GM12892 (cell line): ENCODE data around the gene ADAM8.
"Not testable (repeated sequence)": the region's sequence is repeated elsewhere in the genome, so short reads cannot be mapped to it uniquely, and the experiment has no call there.

Source experiments
- DNase-seq: peaks from one replicate; pipeline ENCODE4 v3.0.0; 2011; ENCODE audit not compliant: insufficient read length
- FAIRE-seq: peaks from 2 replicates; lab custom pipeline; 2011; peaks lifted over from hg19 to GRCh38; lab: Jason Lieb, UNC
- POLR2A ChIP-seq: IDR thresholded peaks from 2 replicates; pipeline ENCODE4 v1.6.1; 2011; ENCODE audit warnings: low read depth, low read length, control low read depth
- POLR2AphosphoS5 ChIP-seq: IDR thresholded peaks from 2 replicates; pipeline ENCODE4 v1.6.1; 2011; ENCODE audit warnings: low read depth, low read length, control low read depth
- TAF1 ChIP-seq: IDR thresholded peaks from 2 replicates; pipeline ENCODE4 v1.6.1; 2011; ENCODE audit warnings: low read depth, mild to moderate bottlenecking, control low read depth, low read length, borderline replicate concordance

Gene ADAM8

DNA sequence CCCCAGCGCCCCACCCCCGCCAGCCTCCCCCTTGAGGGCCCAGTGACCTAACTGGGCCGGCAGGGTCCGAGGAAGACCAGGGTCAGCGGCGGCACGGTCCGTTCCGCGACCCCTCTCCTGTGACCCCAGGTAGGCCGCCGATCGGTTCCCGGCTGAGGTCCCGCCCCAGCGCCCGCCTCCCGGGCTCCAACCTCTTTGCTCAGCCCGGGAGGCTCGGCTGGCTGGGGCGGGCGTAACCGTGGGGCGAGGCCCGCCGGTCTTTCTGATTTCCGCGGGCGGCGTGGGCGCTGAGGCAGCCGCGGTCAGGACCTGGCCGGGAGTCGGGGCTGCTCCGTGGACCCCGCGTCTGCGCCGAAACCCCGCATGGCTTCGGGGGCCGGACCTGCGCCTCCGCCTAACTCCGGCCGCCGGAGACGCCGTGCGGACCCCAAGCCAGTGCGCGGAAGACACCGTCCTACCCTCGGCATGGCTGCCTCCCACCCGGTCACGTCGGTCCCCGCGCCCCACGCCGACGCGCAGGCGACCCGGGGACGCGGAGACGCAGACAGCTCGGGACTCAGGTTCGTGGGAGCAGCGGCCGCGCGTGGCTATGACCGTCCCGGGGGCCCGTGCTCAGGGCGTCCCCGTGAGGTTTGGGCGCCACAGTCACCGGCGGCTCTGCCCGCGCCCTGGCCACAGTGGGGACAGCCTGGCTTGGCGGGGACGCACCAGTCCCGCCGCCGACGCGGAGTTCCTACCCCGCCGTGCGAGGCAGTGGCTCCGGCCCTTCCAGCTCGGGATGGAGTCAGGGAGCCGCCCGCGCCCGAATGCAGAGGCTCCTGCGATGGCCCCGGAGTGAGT, 40.0 kb downstream of the ADAM8 start:
- DNase-seq: no peak
- TF ChIP-seq POLR2A: no peak
- TF ChIP-seq TAF1: no peak
- TF ChIP-seq POLR2AphosphoS5: no peak
- no peak for FAIRE-seq

DNA sequence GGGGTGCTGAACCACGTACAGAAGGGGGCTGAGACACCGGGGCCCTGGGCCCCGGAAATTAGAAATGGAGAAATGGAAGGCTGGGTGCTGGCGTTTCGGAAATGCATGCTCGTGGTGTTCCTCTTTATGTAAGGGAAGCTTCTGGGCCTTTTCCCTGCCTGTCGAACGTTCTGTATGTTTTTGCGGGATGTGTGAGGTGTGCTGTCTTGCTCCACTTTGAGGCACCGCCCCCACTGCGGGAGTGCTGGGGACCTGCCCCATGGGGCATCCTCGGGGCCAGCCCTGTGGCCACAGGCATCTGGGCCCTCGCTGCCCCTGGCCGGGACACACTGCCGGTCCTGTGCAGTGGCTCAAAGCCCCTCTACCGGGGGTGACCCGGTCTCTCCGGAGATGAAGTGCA, 40.7 kb downstream of the ADAM8 start:
- DNase-seq: no peak
- TF ChIP-seq TAF1 (no peak), POLR2AphosphoS5 (no peak), POLR2A (no peak)
- no peak for FAIRE-seq

DNA sequence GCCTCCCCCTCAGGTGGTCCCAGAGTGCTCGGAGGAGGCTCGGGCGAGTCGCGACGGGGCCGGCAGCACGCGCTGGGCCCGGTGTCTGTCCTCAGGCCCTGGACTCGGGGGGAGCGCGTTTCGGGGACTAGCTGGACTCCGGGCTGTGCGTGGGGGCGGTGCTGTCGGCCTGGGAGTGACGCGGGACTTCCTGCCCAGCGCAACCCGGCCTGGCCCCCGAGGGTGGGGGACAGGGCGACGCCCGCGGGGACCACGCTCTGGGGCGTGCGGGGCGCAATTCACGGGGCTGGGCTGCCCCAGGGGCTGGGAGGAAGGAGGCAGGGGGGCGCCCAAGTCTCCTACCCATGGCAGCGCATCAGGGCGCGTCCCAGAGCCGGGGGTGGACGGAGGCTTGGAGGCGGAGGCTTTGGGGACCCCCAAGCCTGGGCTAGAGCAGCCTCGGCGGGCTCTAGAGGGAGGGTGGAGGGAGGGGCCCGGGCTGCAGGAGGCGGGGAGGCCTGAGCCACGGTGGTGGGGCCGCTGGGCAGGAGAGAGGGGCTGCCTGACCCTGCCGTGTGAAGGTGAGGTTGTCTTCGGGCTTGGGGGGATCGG, 41.3 kb downstream of the ADAM8 start:
- TF ChIP-seq POLR2AphosphoS5 (no peak), POLR2A (no peak), TAF1 (no peak)
- no peak for DNase-seq
- FAIRE-seq: no peak

DNA sequence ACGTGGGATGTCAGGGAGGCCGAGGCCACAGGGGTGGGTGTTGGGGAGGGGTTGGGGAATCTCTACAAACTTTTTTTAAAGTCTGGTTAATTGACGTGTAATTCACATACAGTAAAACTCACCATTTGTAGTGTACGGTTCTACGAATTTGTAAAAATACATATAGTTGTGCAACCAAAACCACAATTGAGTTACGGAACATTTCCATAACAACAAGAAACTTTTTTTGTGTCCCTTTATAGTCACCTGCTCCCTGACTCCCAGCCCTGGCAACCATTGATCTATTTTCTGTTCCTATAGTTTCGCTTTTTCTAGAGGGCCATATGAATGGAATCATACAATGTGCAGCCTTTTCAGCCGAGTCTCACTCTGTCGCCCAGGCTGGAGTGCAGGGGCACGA, 41.9 kb downstream of the ADAM8 start:
- not testable (repeated sequence) for DNase-seq

DNA sequence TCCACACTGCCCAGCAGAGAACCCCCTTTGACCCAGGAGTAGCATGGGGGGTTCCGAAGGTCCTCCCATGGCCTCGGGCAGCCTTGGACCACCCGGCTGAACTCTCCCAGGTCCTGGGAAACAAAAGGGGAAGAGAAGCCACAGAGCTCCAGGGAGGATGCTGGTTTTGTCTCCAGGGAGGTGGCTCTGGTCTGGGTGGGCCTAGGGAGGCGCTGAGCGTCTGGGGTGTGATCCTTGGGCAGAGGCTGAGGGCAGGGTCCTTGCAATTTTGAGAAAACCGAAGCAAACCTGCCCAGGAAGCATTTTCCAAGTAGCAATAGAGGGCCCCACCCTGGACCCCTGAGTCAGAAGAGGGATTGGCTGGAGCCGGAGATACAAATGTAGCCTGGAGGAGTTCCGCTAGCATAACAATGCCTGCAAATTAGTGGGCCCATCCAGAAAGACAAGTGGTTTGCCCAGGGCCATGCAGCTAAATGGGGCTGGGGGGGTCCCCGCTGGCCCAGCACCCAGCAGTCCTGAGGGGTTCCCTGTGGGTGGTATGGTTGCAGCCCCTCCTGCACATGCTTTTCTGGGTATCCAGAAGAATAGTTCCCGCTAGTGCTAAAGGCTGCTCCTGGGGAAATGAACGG, 44.6 kb downstream of the ADAM8 start:
- no peak for DNase-seq
- FAIRE-seq: no peak
- TF ChIP-seq POLR2AphosphoS5 (no peak), TAF1 (no peak), POLR2A (no peak)

More for the DNA sequence above, 41.9 kb downstream of the ADAM8 start:
- FAIRE-seq: not testable (repeated sequence)

DNA sequence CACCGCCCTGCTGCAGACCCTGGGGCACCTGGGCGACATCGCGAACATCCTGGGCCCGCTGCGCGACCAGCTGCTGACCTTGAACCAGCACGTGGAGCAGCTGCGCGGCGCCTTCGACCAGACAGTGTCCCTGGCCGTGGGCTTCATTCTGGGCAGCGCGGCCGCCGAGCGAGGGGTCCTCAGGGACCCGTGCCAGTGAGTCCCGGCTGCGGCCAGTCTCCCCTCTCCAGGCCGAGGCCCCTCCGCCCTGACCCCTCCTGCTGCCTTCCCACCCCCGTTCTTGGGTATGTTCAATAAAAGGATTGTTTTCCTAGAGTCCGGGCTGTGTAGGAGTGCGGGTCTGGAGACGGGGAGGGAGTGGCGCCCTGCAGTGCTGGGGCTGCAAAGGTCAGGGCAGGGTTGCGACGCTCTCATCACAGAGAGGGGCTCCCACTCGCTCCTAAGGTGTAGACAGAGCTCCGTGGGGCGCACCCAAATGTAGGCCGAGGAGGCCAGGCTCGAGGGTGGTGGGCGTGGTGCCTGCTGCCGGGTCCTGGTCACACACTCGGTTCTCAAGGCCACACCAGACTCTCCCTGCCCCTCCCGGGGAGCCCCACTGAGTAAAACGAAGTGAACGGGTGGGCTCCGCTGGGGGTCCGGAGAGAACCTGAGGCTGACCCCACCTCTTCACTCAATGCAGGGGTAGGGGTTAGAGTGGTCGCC, 45.3 kb downstream of the ADAM8 start:
- TF ChIP-seq POLR2AphosphoS5: no peak
- TF ChIP-seq POLR2A: no peak
- no peak for TF ChIP-seq TAF1
- no peak for FAIRE-seq
- DNase-seq: no peak

DNA sequence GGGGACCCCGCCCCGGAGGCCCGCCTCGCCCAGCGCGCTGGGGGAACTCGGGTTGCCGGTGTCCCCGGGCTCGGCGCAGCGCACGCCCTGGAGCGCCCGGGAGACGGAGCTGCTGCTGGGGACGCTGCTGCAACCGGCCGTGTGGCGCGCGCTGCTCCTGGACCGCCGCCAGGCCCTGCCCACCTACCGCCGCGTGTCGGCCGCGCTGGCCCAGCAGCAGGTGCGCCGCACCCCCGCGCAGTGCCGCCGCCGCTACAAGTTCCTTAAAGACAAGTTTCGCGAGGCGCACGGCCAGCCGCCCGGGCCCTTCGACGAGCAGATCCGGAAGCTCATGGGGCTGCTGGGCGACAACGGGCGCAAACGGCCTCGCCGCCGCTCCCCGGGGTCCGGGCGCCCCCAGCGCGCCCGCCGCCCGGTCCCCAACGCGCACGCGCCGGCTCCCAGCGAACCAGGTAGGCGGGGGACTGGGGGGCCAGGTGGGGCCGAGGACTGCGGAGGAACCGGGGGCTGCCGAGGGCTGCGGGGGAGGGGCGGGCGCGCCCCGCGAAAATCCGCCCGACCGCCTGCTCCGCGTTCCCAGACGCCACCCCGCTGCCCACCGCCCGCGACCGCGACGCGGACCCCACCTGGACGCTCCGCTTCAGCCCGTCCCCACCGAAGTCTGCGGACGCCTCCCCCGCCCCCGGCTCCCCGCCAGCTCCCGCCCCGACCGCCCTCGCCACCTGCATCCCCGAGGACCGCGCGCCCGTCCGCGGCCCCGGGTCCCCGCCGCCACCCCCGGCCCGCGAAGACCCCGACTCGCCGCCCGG, 46.1 kb downstream of the ADAM8 start:
- FAIRE-seq: no peak
- TF ChIP-seq POLR2AphosphoS5 (no peak), TAF1 (no peak), POLR2A (no peak)
- DNase-seq: no peak

DNA sequence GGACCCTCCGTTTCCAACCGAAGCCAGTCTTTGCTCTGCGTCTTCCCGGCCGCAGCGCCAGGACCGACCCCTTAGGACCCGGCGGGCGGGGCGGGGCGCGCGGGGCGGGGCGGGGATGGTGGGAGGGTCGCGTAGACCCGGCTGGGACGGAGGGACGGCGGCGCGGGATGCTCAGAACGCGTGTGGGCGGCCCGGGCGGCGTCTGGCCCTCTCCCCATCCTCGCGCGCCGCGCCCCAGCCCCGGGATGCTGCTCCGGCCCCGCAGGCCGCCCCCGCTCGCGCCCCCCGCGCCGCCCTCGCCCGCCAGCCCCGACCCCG, 46.7 kb downstream of the ADAM8 start, which contains the start of gene UTF1:
Gene UTF1, plus strand, starts transcription at position 174 of the 318 bp plus-strand sequence. Its CDS starts 72 bp downstream, at position 246.
- FAIRE-seq: no peak
- DNase-seq: no peak
- TF ChIP-seq POLR2A (no peak), TAF1 (no peak), POLR2AphosphoS5 (no peak)

DNA sequence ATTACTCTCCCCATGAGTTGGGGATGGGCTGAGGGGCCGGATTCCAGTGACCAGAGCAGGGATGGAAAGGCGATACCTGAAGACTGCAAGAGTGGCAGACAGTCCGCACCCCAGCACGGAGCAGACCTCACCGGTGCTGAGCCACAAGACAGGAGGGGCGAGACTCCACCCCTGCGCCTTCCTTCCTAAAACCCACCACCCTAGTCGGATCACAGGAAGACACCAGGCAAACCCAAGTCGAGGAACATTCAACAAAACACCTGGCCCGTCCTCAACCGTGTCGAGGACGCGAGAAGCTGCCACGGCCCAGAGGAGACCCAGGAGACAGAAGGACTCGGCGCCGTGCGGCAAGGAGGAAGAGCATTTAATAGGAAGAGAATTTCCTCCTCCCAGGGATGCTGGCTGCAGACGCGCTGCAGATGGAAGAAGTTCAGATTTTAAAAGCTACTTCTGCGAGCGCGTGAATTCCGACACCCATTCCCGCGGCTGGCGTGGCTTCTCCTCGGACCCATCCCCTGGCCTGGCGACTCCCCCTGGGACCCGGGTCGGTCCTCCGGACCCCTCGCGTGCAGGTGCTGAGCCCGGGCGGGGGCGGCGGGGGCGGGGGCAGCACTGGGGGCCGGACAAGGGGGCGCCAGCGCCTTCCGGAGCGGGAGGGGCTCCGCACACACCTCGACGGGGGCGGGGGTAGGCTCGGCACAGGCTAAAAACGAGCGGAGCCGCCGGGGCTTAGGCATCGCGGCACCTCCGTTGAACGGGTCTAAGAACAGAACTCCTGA, 47.2 kb downstream of the ADAM8 start:
- FAIRE-seq: no peak

DNA sequence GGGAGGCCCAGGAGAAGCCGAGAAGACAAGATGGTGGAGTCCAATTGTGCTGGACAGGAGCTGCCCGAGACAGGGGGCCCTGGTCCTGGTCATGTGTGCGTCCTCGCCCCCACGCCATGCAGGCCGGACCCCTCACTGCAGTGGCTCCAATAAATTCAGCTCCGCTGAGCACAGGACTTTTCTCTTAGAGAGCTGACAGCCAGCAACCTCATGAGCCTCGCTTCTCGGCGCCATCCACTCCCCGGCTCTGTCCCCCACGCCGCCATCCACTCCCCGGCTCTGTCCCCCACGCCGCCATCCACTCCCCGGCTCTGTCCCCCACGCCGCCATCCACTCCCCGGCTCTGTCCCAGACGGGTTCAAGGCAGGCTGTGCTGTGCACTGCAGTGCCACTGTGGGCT, 49.4 kb downstream of the ADAM8 start:
- no peak for DNase-seq
- no peak for FAIRE-seq
- TF ChIP-seq POLR2A (no peak), TAF1 (no peak), POLR2AphosphoS5 (no peak)

More for the DNA sequence above, 47.2 kb downstream of the ADAM8 start:
- DNase-seq: no peak
- TF ChIP-seq POLR2A (no peak), POLR2AphosphoS5 (no peak), TAF1 (no peak)
